Measurements from ENCODE around the gene PSMD6.

Gene PSMD6

DNA sequence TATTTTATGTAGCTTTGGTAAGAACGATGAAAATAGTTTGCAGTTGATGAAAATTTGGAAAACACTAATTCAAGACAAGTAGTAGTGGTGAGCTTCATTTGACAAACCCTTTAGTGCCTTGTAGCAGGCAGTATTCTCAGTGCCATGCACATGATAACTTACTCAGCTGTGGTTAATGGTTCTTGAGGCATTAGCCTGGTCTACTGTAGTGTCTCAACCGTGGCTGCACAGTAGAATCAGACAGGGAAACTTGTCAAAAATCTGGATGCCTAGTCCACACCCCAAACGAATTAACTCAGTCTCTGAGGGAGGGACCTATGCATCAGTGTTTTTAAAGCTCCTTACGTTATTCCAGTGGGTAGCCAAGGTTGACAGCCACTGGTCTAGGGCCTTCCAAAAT is 45.4 kb downstream of the PSMD6 start:
- Histone ChIP-seq H3K4me1 (ENCODE audit: insufficient read depth, insufficient read length) (no peaks in the 10 kb centered on the region), H3K36me3 (ENCODE audit: insufficient read depth, insufficient read length, low read length) (peaks cover 45% of the 10 kb centered on the region), H3K9ac (ENCODE audit: insufficient read length, low read depth) (no peak overlapping the region), H3K4me3 (ENCODE audit: insufficient read length, low read depth) (no peak overlapping the region), H3K9me3 (ENCODE audit: insufficient read depth, low read length) (no peaks in the 10 kb centered on the region), H3K27me3 (ENCODE audit: insufficient read depth, insufficient read length) (no peaks in the 10 kb centered on the region)
- TF ChIP-seq ZNF274 (IDR thresholded peaks at IDR 0.05; ENCODE audit: low read depth, low read length) (no peak), SUZ12 (IDR thresholded peaks at IDR 0.05; ENCODE audit: extremely low read depth, insufficient read depth, insufficient read length) (no peak), YY1 (IDR thresholded peaks at IDR 0.05; ENCODE audit: insufficient read depth, insufficient read length) (no peak)
- DNase-seq (ENCODE audit: low read depth, low spot score): no peak

DNA sequence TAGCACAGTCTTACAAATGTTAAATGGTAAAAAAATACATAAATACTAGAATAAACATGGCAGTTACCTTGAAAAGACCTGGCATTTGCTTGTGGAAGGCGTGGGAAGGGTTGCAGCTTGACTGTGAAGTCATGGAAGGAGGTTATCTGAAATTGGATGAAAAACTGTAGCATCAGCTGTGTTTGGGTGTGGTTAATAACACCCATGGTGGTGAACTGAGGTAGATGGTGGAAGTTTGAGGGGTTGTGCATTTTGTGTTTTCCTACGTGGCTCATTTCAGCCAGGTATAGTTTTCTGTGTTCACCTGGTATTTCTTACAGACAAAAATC is 46.5 kb downstream of the PSMD6 start:
- Histone ChIP-seq H3K9me3 (ENCODE audit: insufficient read depth, low read length) (no peaks in the 10 kb centered on the region), H3K9ac (ENCODE audit: insufficient read length, low read depth) (no peak overlapping the region), H3K36me3 (ENCODE audit: insufficient read depth, insufficient read length, low read length) (peaks cover 37% of the 10 kb centered on the region), H3K27me3 (ENCODE audit: insufficient read depth, insufficient read length) (no peaks in the 10 kb centered on the region), H3K4me1 (ENCODE audit: insufficient read depth, insufficient read length) (no peaks in the 10 kb centered on the region), H3K4me3 (ENCODE audit: insufficient read length, low read depth) (no peak overlapping the region)
- no peak for DNase-seq (ENCODE audit: low read depth, low spot score)
- no peak for TF ChIP-seq YY1 (IDR thresholded peaks at IDR 0.05; ENCODE audit: insufficient read depth, insufficient read length)
- TF ChIP-seq ZNF274 (IDR thresholded peaks at IDR 0.05; ENCODE audit: low read depth, low read length): no peak
- no peak for TF ChIP-seq SUZ12 (IDR thresholded peaks at IDR 0.05; ENCODE audit: extremely low read depth, insufficient read depth, insufficient read length)

DNA sequence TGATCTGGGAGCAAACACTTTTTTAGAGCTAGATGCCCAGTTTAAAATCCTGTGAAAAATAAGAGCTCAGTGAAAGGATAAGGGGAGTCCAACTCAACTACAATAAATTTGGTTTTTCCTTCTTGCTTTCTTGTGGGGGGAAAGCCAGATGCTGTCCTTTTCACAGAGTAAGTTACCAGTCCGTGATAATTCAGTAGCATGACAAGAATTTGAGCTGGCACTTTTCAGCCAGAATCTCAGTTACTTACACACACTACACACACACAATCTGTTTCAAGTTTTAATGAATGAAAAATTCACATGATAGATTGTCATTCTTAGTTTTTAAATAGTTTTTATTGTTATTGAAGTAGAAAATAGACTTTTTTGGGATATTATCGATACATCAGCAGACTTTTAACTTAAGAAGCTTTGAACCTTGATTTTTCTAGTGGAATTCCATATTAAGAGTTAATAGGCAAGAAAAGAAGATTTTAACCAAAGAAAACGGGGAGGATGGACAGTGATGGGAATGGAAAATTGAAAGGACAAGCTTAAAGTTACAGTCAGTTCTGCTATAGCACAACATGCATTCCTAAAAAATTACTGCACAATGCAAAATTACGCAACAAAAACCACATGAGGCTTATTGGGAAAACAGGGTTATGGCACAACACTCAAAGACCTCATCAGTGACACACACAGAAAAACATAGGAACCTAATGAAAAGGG is 47.0 kb downstream of the PSMD6 start:
- Histone ChIP-seq H3K4me3 (ENCODE audit: insufficient read length, low read depth) (no peak overlapping the region), H3K4me1 (ENCODE audit: insufficient read depth, insufficient read length) (no peaks in the 10 kb centered on the region), H3K9me3 (ENCODE audit: insufficient read depth, low read length) (no peaks in the 10 kb centered on the region), H3K36me3 (ENCODE audit: insufficient read depth, insufficient read length, low read length) (peaks cover 31% of the 10 kb centered on the region), H3K27me3 (ENCODE audit: insufficient read depth, insufficient read length) (no peaks in the 10 kb centered on the region), H3K9ac (ENCODE audit: insufficient read length, low read depth) (no peak overlapping the region)
- no peak for DNase-seq (ENCODE audit: low read depth, low spot score)
- TF ChIP-seq ZNF274 (IDR thresholded peaks at IDR 0.05; ENCODE audit: low read depth, low read length) (no peak), YY1 (IDR thresholded peaks at IDR 0.05; ENCODE audit: insufficient read depth, insufficient read length) (no peak), SUZ12 (IDR thresholded peaks at IDR 0.05; ENCODE audit: extremely low read depth, insufficient read depth, insufficient read length) (no peak)

DNA sequence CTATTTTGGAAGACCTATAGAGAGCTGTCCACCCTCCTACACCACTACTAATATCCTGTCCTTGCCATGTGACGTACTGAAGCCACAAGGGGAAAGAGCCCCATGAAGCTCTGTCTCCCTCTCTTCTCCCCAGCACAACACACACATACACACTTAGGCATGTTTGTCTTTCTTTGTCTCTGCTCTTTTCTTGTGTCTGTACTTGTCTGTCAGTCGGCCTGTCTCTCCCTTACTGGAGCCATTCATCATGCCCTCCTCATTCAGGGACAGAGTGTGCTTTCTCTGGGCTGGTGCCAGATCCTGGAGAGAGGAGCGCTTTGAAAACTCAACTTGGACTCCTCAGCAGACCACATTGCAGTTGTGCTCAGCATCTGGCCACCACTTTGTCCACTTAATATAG is 47.6 kb downstream of the PSMD6 start:
- no peak overlapping the region for H3K9ac ChIP-seq (ENCODE audit: insufficient read length, low read depth)
- no peaks in the 10 kb centered on the region for H3K9me3 ChIP-seq (ENCODE audit: insufficient read depth, low read length)
- H3K4me3 ChIP-seq (ENCODE audit: insufficient read length, low read depth): no peak overlapping the region
- no peak for TF ChIP-seq SUZ12 (IDR thresholded peaks at IDR 0.05; ENCODE audit: extremely low read depth, insufficient read depth, insufficient read length)
- no peak for TF ChIP-seq ZNF274 (IDR thresholded peaks at IDR 0.05; ENCODE audit: low read depth, low read length)
- no peak for TF ChIP-seq YY1 (IDR thresholded peaks at IDR 0.05; ENCODE audit: insufficient read depth, insufficient read length)
- H3K27me3 ChIP-seq (ENCODE audit: insufficient read depth, insufficient read length): no peaks in the 10 kb centered on the region
- DNase-seq (ENCODE audit: low read depth, low spot score): no peak
- H3K4me1 ChIP-seq (ENCODE audit: insufficient read depth, insufficient read length): no peaks in the 10 kb centered on the region
- peaks cover 25% of the 10 kb centered on the region for H3K36me3 ChIP-seq (ENCODE audit: insufficient read depth, insufficient read length, low read length)

DNA sequence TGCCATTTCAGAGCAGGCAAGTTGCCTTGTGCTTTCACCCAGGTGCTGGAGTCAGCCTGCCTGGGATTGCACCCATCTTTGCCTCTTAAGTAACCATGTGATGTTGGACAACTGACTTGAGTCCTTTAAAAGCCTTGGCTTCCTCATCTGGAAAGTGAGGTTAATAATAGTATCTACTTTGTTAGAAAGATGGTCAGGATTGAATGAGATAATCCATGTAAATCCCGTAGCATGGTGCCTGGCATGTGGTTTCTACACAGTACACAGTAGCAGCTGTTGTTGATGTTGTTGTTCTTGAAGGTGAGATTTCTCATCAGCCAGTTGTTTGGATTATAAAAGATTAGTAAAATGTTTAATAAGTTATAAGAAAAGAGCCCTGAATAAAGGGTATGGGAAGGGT is 48.8 kb downstream of the PSMD6 start:
- Histone ChIP-seq H3K36me3 (ENCODE audit: insufficient read depth, insufficient read length, low read length) (peaks cover 13% of the 10 kb centered on the region), H3K9ac (ENCODE audit: insufficient read length, low read depth) (no peak overlapping the region), H3K27me3 (ENCODE audit: insufficient read depth, insufficient read length) (no peaks in the 10 kb centered on the region), H3K4me1 (ENCODE audit: insufficient read depth, insufficient read length) (no peaks in the 10 kb centered on the region), H3K9me3 (ENCODE audit: insufficient read depth, low read length) (no peaks in the 10 kb centered on the region), H3K4me3 (ENCODE audit: insufficient read length, low read depth) (no peak overlapping the region)
- TF ChIP-seq SUZ12 (IDR thresholded peaks at IDR 0.05; ENCODE audit: extremely low read depth, insufficient read depth, insufficient read length) (no peak), ZNF274 (IDR thresholded peaks at IDR 0.05; ENCODE audit: low read depth, low read length) (no peak), YY1 (IDR thresholded peaks at IDR 0.05; ENCODE audit: insufficient read depth, insufficient read length) (no peak)
- no peak for DNase-seq (ENCODE audit: low read depth, low spot score)

DNA sequence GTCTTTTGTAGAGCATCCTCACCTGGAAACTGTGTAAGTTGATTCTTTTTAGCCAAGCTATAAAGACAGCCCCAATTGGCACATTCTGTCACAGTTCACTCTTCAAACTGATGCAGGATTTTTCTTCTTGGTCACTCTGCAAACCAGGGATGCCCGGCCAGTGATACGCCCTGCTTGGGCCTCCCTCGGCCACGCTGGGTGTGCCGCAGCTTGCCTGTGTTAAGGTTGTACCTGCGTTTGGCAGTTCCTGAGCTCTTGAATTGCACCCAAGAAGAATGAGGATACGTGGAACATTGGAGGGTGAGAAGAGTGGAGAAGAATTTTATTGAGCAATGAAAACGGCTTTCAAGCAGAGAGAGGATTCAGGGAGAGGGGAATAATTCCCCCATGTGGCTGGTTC is 49.9 kb downstream of the PSMD6 start:
- Histone ChIP-seq H3K36me3 (ENCODE audit: insufficient read depth, insufficient read length, low read length) (peaks cover 12% of the 10 kb centered on the region), H3K4me1 (ENCODE audit: insufficient read depth, insufficient read length) (no peaks in the 10 kb centered on the region), H3K9ac (ENCODE audit: insufficient read length, low read depth) (no peak overlapping the region), H3K27me3 (ENCODE audit: insufficient read depth, insufficient read length) (no peaks in the 10 kb centered on the region), H3K4me3 (ENCODE audit: insufficient read length, low read depth) (no peak overlapping the region), H3K9me3 (ENCODE audit: insufficient read depth, low read length) (no peaks in the 10 kb centered on the region)
- TF ChIP-seq ZNF274 (IDR thresholded peaks at IDR 0.05; ENCODE audit: low read depth, low read length): no peak
- TF ChIP-seq YY1 (IDR thresholded peaks at IDR 0.05; ENCODE audit: insufficient read depth, insufficient read length): no peak
- TF ChIP-seq SUZ12 (IDR thresholded peaks at IDR 0.05; ENCODE audit: extremely low read depth, insufficient read depth, insufficient read length): no peak
- DNase-seq (ENCODE audit: low read depth, low spot score): no peak

DNA sequence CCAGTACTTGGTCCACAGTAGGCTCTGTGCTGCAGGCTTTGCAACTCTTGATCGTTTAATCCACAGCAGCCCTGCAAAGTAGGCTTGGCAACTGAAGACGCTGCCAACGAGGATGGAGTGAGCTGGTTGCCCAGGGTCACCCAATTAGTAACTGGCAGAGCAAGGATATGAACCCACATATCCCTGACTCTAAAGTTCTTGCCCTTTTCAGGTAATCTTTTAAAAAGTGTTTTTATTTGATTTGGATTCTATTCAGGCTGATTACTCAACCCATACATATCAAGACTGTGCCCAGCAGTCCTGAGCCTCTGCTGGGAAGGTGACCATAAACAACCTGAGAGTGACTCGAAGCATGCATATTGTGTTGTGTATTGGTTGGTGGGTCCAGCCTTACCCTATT is 50.3 kb downstream of the PSMD6 start:
- no peak for TF ChIP-seq YY1 (IDR thresholded peaks at IDR 0.05; ENCODE audit: insufficient read depth, insufficient read length)
- no peak for TF ChIP-seq ZNF274 (IDR thresholded peaks at IDR 0.05; ENCODE audit: low read depth, low read length)
- TF ChIP-seq SUZ12 (IDR thresholded peaks at IDR 0.05; ENCODE audit: extremely low read depth, insufficient read depth, insufficient read length): no peak
- H3K4me1 ChIP-seq (ENCODE audit: insufficient read depth, insufficient read length): no peaks in the 10 kb centered on the region
- H3K9me3 ChIP-seq (ENCODE audit: insufficient read depth, low read length): no peaks in the 10 kb centered on the region
- H3K9ac ChIP-seq (ENCODE audit: insufficient read length, low read depth): no peak overlapping the region
- DNase-seq (ENCODE audit: low read depth, low spot score): no peak
- no peak overlapping the region for H3K4me3 ChIP-seq (ENCODE audit: insufficient read length, low read depth)
- peaks cover 12% of the 10 kb centered on the region for H3K36me3 ChIP-seq (ENCODE audit: insufficient read depth, insufficient read length, low read length)
- no peaks in the 10 kb centered on the region for H3K27me3 ChIP-seq (ENCODE audit: insufficient read depth, insufficient read length)

Measured in NT2/D1 (cell line).